Mesenchymal stem cell (in vitro differentiated cells and primary cell): Measurements from ENCODE around the gene CALR3.
"Not testable (repeated sequence)": the region's sequence is repeated elsewhere in the genome, so short reads cannot be mapped to it uniquely, and the experiment has no call there.

Source experiments
- DNase-seq: peaks from one replicate; pipeline ENCODE4 v3.0.0-alpha.2; 2013
- H2AFZ ChIP-seq: one replicate; pipeline ENCODE4 v1.6.1; 2013; ENCODE audit warnings: low read depth, mild to moderate bottlenecking, control low read depth, inconsistent platforms, low read length, moderate library complexity
- H2AK5ac ChIP-seq: 2 replicates; pipeline ENCODE4 v1.6.1; 2013; ENCODE audit warnings: low read length, moderate library complexity, mild to moderate bottlenecking, inconsistent platforms; ENCODE audit not compliant: severe bottlenecking
- H2BK120ac ChIP-seq: one replicate; pipeline ENCODE4 v1.6.1; 2013; ENCODE audit warnings: low read depth, mild to moderate bottlenecking, inconsistent platforms, low read length, moderate library complexity
- H2BK12ac ChIP-seq, 2 experiments: one replicate each; pipeline ENCODE4 v1.6.1; 2013; ENCODE audit warnings: inconsistent platforms in 2 of 2, low read length in 2 of 2, mild to moderate bottlenecking in 2 of 2, moderate library complexity in 2 of 2, control low read depth in 1 of 2
- H2BK15ac ChIP-seq: one replicate; pipeline ENCODE4 v1.6.1; 2013; ENCODE audit warnings: mild to moderate bottlenecking, low read depth, inconsistent platforms; ENCODE audit not compliant: poor library complexity, severe bottlenecking
- H2BK5ac ChIP-seq: 2 replicates; pipeline ENCODE4 v1.6.1; 2013; ENCODE audit warnings: low read depth, mild to moderate bottlenecking, low read length, control low read depth, inconsistent platforms; ENCODE audit not compliant: poor library complexity, severe bottlenecking
- H3K14ac ChIP-seq, 2 experiments: one replicate each; pipeline ENCODE4 v1.6.1; 2013; ENCODE audit warnings: inconsistent platforms in 2 of 2, low read length in 2 of 2, control low read depth in 1 of 2, mild to moderate bottlenecking in 1 of 2, moderate library complexity in 1 of 2
- H3K18ac ChIP-seq, 2 experiments: one replicate each; pipeline ENCODE4 v1.6.1; 2013; ENCODE audit warnings: inconsistent platforms in 2 of 2, low read length in 2 of 2, control low read depth in 1 of 2, low read depth in 1 of 2, mild to moderate bottlenecking in 1 of 2
- H3K23ac ChIP-seq, 2 experiments: one replicate each; pipeline ENCODE4 v1.6.1; 2013; ENCODE audit warnings: inconsistent platforms in 2 of 2, low read length in 2 of 2, mild to moderate bottlenecking in 2 of 2, moderate library complexity in 2 of 2, control low read depth in 1 of 2
- H3K27ac ChIP-seq: 2 replicates; pipeline ENCODE4 v1.5.1; 2013; ENCODE audit warnings: mild to moderate bottlenecking, moderate library complexity, low read length, control low read depth, inconsistent platforms; ENCODE audit not compliant: poor library complexity, severe bottlenecking
- H3K27me3 ChIP-seq, 2 experiments: 2 replicates each; pipeline versions ENCODE4 v1.6.1 to v1.7.0; 2013; ENCODE audit warnings: low read length in 2 of 2, mild to moderate bottlenecking in 2 of 2, moderate library complexity in 2 of 2, control low read depth in 1 of 2, inconsistent platforms in 1 of 2; ENCODE audit not compliant: control insufficient read depth in 1 of 2, insufficient read depth in 1 of 2
- H3K36me3 ChIP-seq, 2 experiments: 2 replicates each; pipeline versions ENCODE4 v1.6.1 to v1.7.0; 2013; ENCODE audit warnings: low read length in 2 of 2, control low read depth in 1 of 2, inconsistent platforms in 1 of 2, low read depth in 1 of 2, mild to moderate bottlenecking in 1 of 2; ENCODE audit not compliant: insufficient read depth in 2 of 2, control insufficient read depth in 1 of 2
- H3K4ac ChIP-seq, 2 experiments: one replicate each; pipeline ENCODE4 v1.6.1; 2013; ENCODE audit warnings: inconsistent platforms in 2 of 2, low read length in 2 of 2, mild to moderate bottlenecking in 2 of 2, moderate library complexity in 2 of 2, control low read depth in 1 of 2, low read depth in 1 of 2
- H3K4me1 ChIP-seq: 2 replicates; pipeline ENCODE4 v1.6.1; 2013; ENCODE audit warnings: low read depth, low read length, control low read depth; ENCODE audit not compliant: control insufficient read depth, insufficient read depth
- H3K4me2 ChIP-seq: 2 replicates; pipeline ENCODE4 v1.6.1; 2013; ENCODE audit warnings: low read length, mild to moderate bottlenecking, inconsistent platforms; ENCODE audit not compliant: poor library complexity, severe bottlenecking
- H3K4me3 ChIP-seq, 2 experiments: 2 replicates each; pipeline versions ENCODE4 v1.5.1 to v1.7.0; 2013; ENCODE audit warnings: low read length in 2 of 2, mild to moderate bottlenecking in 2 of 2, control low read depth in 1 of 2, low read depth in 1 of 2; ENCODE audit not compliant: insufficient read depth in 1 of 2
- H3K79me1 ChIP-seq: replicated peaks from 2 replicates; pipeline ENCODE4 v1.6.1; 2013; ENCODE audit warnings: mild to moderate bottlenecking, control low read depth, low read length, inconsistent platforms; ENCODE audit not compliant: poor library complexity, severe bottlenecking
- H3K9ac ChIP-seq: 2 replicates; pipeline ENCODE4 v1.7.0; 2013; ENCODE audit warnings: mild to moderate bottlenecking, low read length, moderate library complexity
- H3K9me3 ChIP-seq: 2 replicates; pipeline ENCODE4 v1.7.0; 2013; ENCODE audit warnings: mild to moderate bottlenecking, low read length; ENCODE audit not compliant: control insufficient read depth
- H4K8ac ChIP-seq: one replicate; pipeline ENCODE4 v1.6.1; 2013; ENCODE audit warnings: inconsistent platforms, mild to moderate bottlenecking, low read length, moderate library complexity
- H4K91ac ChIP-seq: one replicate; pipeline ENCODE4 v1.6.1; 2013; ENCODE audit warnings: mild to moderate bottlenecking, low read length, inconsistent platforms
- WGBS: methylation state at CpG from one replicate; pipeline ENCODE4 v1.1.7; 2013; ENCODE audit warnings: mixed read lengths; 5-methylcytosine and 5-hydroxymethylcytosine counted together

The CALR3 gene

DNA sequence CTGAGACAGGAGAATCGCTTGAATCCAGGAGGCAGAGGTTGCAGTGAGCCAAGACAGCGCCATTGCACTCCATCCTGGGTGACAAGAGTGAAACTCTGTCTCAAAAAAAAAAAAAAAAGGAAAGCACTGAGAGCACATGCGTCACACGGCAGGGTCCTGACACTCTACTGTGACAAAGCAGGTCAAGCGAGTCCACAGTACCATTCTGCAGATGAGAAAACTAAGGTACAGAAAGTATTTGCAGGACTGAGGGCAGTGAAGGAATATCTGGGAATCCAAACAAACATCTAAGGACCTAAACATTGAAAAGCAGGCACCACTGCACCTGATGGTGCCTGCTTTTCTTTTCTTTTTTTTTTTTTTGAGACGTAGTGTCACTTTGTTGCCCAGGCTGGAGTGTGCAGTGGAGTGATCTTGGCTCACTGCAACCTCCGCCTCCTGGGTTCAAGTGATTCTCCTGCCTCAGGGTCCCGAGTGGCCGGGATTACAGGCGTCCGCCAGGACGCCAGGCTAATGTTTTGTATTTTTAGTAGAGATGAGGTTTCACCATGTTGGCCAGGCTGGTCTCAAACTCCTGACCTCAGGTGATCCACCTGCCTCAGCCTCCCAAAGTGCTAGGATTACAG, 29.1 kb downstream of the CALR3 start:
- not testable (repeated sequence) for H3K27ac ChIP-seq, H3K23ac ChIP-seq, H2AFZ ChIP-seq, H2BK12ac ChIP-seq, H3K18ac ChIP-seq, H4K91ac ChIP-seq, H2BK15ac ChIP-seq, H2BK5ac ChIP-seq, H3K79me1 ChIP-seq, H3K9ac ChIP-seq, H3K27me3 ChIP-seq, H3K9me3 ChIP-seq, H3K4me2 ChIP-seq, H2AK5ac ChIP-seq, H3K4me3 ChIP-seq, DNase-seq, H2BK120ac ChIP-seq, H3K14ac ChIP-seq, H4K8ac ChIP-seq, H3K4ac ChIP-seq
- peaks cover 0 to 23% of the 10 kb centered on the region in 2 experiments for H3K36me3 ChIP-seq
- peaks cover 45% of the 10 kb centered on the region for H3K4me1 ChIP-seq
- 95% methylated on average over 8 of the region's 12 CpGs for WGBS

- peak overlapping the region in 1 of 2 experiments; percentile 14 for H3K14ac ChIP-seq
- H2BK12ac ChIP-seq, result peak overlapping the region in 1 of 2 experiments; percentile 13
- H2BK15ac ChIP-seq, result no peak overlapping the region
- H2BK5ac ChIP-seq, result no peak overlapping the region
- no peak overlapping the region for H2BK120ac ChIP-seq
- no peaks in the 10 kb centered on the region for H3K27me3 ChIP-seq
- no peak overlapping the region for H4K91ac ChIP-seq
- H3K18ac ChIP-seq, result no peak overlapping the region
- H3K4me2 ChIP-seq, result no peak overlapping the region
- peaks cover 0 to 23% of the 10 kb centered on the region in 2 experiments for H3K36me3 ChIP-seq
- H3K4me1 ChIP-seq, result peaks cover 51% of the 10 kb centered on the region
- DNase-seq, result no peak
- H2AK5ac ChIP-seq, result no peak overlapping the region
- no peak overlapping the region for H3K4me3 ChIP-seq
- no peaks in the 10 kb centered on the region for H3K79me1 ChIP-seq
- no peak overlapping the region for H3K4ac ChIP-seq
- 100% methylated on average over 5 of the region's 5 CpGs for WGBS
- no peak overlapping the region for H3K23ac ChIP-seq
- no peak overlapping the region for H2AFZ ChIP-seq
- no peak overlapping the region for H3K9ac ChIP-seq
- no peak overlapping the region for H3K27ac ChIP-seq
- H4K8ac ChIP-seq, result no peak overlapping the region
- H3K9me3 ChIP-seq, result no peaks in the 10 kb centered on the region
Observed at GRCh38 chr19:16465239-16465638, 30.7 kb downstream of the CALR3 start.

DNA sequence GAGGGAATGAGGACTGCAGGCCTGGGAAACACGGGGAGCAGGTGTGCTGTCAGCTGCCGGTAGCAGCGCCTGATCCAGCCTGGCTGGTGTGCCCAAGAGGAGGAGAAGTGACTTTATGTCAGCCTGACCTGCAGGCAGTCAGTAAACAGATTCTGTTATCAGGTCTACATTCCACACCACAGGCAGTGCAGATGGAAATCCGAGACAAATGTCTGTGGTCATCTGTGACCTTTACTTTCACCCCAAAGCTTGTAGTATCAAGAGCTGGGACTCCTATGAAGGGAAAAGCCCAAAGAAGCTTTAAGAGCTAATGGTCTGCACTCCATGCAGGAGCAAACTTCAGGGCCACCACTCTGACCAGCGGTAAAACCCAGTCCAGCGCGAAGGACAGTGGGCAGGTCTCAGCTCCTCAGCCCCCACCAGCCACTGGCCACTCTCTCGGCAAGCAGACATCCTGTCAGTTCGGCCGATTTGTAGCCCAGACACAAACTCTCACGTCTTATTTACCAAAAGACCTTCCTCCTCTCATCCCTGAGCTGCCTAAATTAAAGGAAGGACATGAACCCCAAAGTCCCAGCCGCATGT, 31.9 kb downstream of the CALR3 start:
- H2BK120ac ChIP-seq, result no peak overlapping the region
- peak overlapping the region in 1 of 2 experiments; percentile 72 for H3K14ac ChIP-seq
- peak; percentile 61 for DNase-seq
- H3K23ac ChIP-seq, result peak overlapping the region in 1 of 2 experiments; percentile 57
- H4K8ac ChIP-seq, result no peak overlapping the region
- WGBS, result 58% methylated on average over 12 of the region's 12 CpGs
- no peak overlapping the region for H3K9ac ChIP-seq
- peak overlapping the region; percentile 36 for H3K27ac ChIP-seq
- H3K4me1 ChIP-seq, result peaks cover 51% of the 10 kb centered on the region
- H2BK15ac ChIP-seq, result no peak overlapping the region
- H3K9me3 ChIP-seq, result no peaks in the 10 kb centered on the region
- H3K79me1 ChIP-seq, result no peaks in the 10 kb centered on the region
- peaks cover 0 to 22% of the 10 kb centered on the region in 2 experiments for H3K36me3 ChIP-seq
- H3K27me3 ChIP-seq, result no peaks in the 10 kb centered on the region
- peak overlapping the region in 1 of 2 experiments; percentile 0 for H2BK12ac ChIP-seq
- no peak overlapping the region for H4K91ac ChIP-seq
- H3K4me2 ChIP-seq, result no peak overlapping the region
- peak overlapping the region; percentile 71 for H2AK5ac ChIP-seq
- no peak overlapping the region for H2BK5ac ChIP-seq
- H2AFZ ChIP-seq, result no peak overlapping the region
- no peak overlapping the region for H3K4me3 ChIP-seq
- peak overlapping the region in 1 of 2 experiments; percentile 3 for H3K4ac ChIP-seq
- H3K18ac ChIP-seq, result peak overlapping the region in 1 of 2 experiments; percentile 13

DNA sequence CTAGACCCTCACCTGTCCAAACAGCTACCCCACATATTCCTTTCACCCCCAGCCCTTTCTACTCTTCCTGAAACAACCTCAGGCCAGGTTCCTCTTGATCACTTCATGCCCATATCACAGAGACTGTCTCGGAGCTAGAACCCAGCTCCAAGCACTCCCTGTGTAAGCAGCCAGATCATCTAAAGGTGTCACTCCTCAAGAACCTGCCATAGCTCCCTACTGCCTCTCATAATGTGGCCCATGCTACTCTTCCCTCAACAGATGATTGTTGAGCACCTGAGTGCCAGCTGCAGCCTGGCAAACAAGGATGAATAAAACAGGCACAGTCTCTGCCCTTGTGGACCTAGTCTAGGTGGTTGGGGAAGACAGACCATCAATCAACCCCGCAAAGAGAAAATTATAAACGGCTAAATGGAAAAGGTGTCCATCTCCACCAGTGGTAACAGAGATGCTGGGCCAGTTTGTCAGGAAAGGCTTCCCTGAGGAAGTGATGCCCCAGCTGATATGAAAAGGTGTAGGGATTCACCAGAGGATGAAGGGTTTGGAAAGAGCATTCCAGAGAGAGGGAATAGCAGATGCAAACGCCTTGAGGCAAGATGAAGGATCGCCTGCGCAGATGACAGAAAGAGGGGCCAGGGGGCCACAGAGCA, 32.5 kb downstream of the CALR3 start:
- Histone ChIP-seq H3K79me1 (no peaks in the 10 kb centered on the region), H4K91ac (no peak overlapping the region), H3K4me3 (no peak overlapping the region), H3K18ac (peak overlapping the region in 1 of 2 experiments; percentile 18), H3K4me1 (peaks cover 54% of the 10 kb centered on the region), H3K27ac (peak overlapping the region; percentile 1), H3K36me3 (peaks cover 0 to 18% of the 10 kb centered on the region in 2 experiments), H3K14ac (peak overlapping the region in 1 of 2 experiments; percentile 53), H4K8ac (no peak overlapping the region), H3K4me2 (no peak overlapping the region), H2BK5ac (no peak overlapping the region), H2BK15ac (no peak overlapping the region), H3K9me3 (no peaks in the 10 kb centered on the region), H3K23ac (no peak overlapping the region), H3K9ac (no peak overlapping the region), H2BK120ac (no peak overlapping the region), H3K4ac (peak overlapping the region in 1 of 2 experiments; percentile 3), H2AFZ (no peak overlapping the region), H3K27me3 (no peaks in the 10 kb centered on the region), H2AK5ac (peak overlapping the region; percentile 72), H2BK12ac (peak overlapping the region in 1 of 2 experiments; percentile 29)
- WGBS, result 88% methylated on average over 6 of the region's 6 CpGs
- no peak for DNase-seq
